ENCODE measurements around the gene KCNK10. TPM values are rescaled to one million over a fixed set of nuclear protein-coding genes. Genes with fewer than 3 reads are reported as not detected.

The KCNK10 gene
- total and polyA plus RNA-seq, 9 donors: 0.05 TPM; not detected in 8

- no peaks in the 10 kb centered on the region for H3K36me3 ChIP-seq
- intact Hi-C loops (cut with DNase I): loop anchor here in 1 of 4 donors (2.0 kb wide), 1 partner anchor 26 kb away; no protein-coding TSS in a partner anchor
- H3K27me3 ChIP-seq: no peaks in the 10 kb centered on the region
- H3K9me3 ChIP-seq: no peaks in the 10 kb centered on the region
- H3K4me1 ChIP-seq (ENCODE audit: insufficient read depth): no peaks in the 10 kb centered on the region
- WGBS, 3 donors: 44 to 53% (median 48%) methylated on average over 4 of the region's 4 CpGs
- no peak for DNase-seq
- no peak overlapping the region for H3K4me3 ChIP-seq
- no peak overlapping the region for H3K27ac ChIP-seq
- TF ChIP-seq POLR2A (IDR thresholded peaks at IDR 0.05) (no peak), CTCF (IDR thresholded peaks at IDR 0.05) (no peak), EP300 (IDR thresholded peaks at IDR 0.05) (no peak)
Measured at GRCh38 chr14:88310449-88310848, 12.6 kb downstream of the KCNK10 start.

GRCh38 chr14:88310021-88310420 lies 13.0 kb downstream of the KCNK10 start:
- intact Hi-C loops (cut with DNase I): loop anchor here in 1 of 4 donors (2.0 kb wide), 1 partner anchor 25 kb away; no protein-coding TSS in a partner anchor
- Histone ChIP-seq H3K27ac (no peak overlapping the region), H3K27me3 (no peaks in the 10 kb centered on the region), H3K4me3 (no peak overlapping the region), H3K9me3 (no peaks in the 10 kb centered on the region), H3K36me3 (no peaks in the 10 kb centered on the region), H3K4me1 (ENCODE audit: insufficient read depth) (no peaks in the 10 kb centered on the region)
- no peak for TF ChIP-seq CTCF (IDR thresholded peaks at IDR 0.05)
- TF ChIP-seq POLR2A (IDR thresholded peaks at IDR 0.05): no peak
- TF ChIP-seq EP300 (IDR thresholded peaks at IDR 0.05): no peak
- WGBS, 3 donors: 87 to 93% (median 88%) methylated on average over 4 of the region's 4 CpGs
- no peak for DNase-seq

GRCh38 chr14:88305528-88306322 lies 17.3 kb downstream of the KCNK10 start:
- Histone ChIP-seq H3K4me1 (ENCODE audit: insufficient read depth) (no peaks in the 10 kb centered on the region), H3K4me3 (no peak overlapping the region), H3K9me3 (no peaks in the 10 kb centered on the region), H3K27ac (no peak overlapping the region), H3K27me3 (no peaks in the 10 kb centered on the region), H3K36me3 (no peaks in the 10 kb centered on the region)
- 64 to 70% (median 65%) methylated on average over 6 of the region's 6 CpGs for WGBS, 3 donors
- TF ChIP-seq CTCF (IDR thresholded peaks at IDR 0.05) (no peak), POLR2A (IDR thresholded peaks at IDR 0.05) (no peak), EP300 (IDR thresholded peaks at IDR 0.05) (no peak)
- DNase-seq: no peak
- intact Hi-C loops (cut with DNase I): no loop called here

GRCh38 chr14:88303041-88303440 lies 20.0 kb downstream of the KCNK10 start:
- no peak for DNase-seq
- Histone ChIP-seq H3K9me3 (no peaks in the 10 kb centered on the region), H3K27ac (no peak overlapping the region), H3K27me3 (no peaks in the 10 kb centered on the region), H3K36me3 (no peaks in the 10 kb centered on the region), H3K4me3 (no peak overlapping the region), H3K4me1 (ENCODE audit: insufficient read depth) (no peaks in the 10 kb centered on the region)
- WGBS, 3 donors: 68 to 78% (median 77%) methylated on average over 3 of the region's 3 CpGs
- intact Hi-C loops (cut with DNase I): no loop called here
- TF ChIP-seq EP300 (IDR thresholded peaks at IDR 0.05): no peak
- TF ChIP-seq CTCF (IDR thresholded peaks at IDR 0.05): no peak
- TF ChIP-seq POLR2A (IDR thresholded peaks at IDR 0.05): no peak

Measured in ovary (tissue), 9 donors.